Measurements from ENCODE around the gene UBE2E1. TPM values are rescaled to one million over a fixed set of nuclear protein-coding genes. Genes with fewer than 3 reads are reported as not detected.

Gene UBE2E1
- total and polyA plus RNA-seq, 2 donors from 2014 or later: 69.1 to 83.2 TPM

DNA sequence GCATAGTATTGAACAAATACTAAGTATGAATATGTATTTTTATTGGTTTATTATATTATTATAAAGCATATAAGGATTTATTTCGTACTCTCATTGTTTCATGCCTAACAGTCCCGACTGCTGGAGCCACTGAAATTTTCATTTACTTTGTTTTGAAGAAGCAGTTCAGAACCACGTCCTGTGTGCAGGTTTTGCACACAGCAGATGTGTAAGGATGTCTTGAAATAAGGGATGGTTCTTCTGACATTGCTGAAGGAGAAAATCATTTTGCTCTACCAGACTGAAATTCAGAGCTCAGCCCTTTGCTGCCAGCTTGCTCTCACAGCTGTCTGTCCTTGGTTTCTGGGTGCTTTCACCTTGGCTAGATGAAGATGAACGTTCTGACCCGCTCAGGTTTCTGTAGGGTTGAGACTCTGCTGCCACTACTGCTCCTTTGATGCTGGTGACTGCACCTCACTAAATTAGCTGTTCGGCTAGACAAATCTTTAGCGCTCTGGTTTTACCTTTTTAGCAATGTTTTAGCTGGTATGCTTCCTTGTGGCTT is 54.2 kb downstream of the UBE2E1 start:
- no peak overlapping the region for H3K4me3 ChIP-seq (ENCODE audit: low read length in 3 of 3)
- peaks cover 2 to 17% (median 15%) of the 10 kb centered on the region in 3 donors for H3K4me1 ChIP-seq (ENCODE audit: control insufficient read depth in 2 of 3, insufficient read depth in 2 of 3, low read depth in 1 of 3, low read length in 3 of 3)
- no peaks in the 10 kb centered on the region for H3K36me3 ChIP-seq (ENCODE audit: control insufficient read depth in 2 of 3, insufficient read depth in 3 of 3, low read length in 3 of 3)
- H3K27ac ChIP-seq (ENCODE audit: low read depth in 2 of 2, low read length in 2 of 2): no peak overlapping the region
- DNase-seq (no peak), FAIRE-seq (no peak)
- H3K27me3 ChIP-seq (ENCODE audit: control insufficient read depth, insufficient read depth, low read length): no peaks in the 10 kb centered on the region
- TF ChIP-seq, protein P1, sequence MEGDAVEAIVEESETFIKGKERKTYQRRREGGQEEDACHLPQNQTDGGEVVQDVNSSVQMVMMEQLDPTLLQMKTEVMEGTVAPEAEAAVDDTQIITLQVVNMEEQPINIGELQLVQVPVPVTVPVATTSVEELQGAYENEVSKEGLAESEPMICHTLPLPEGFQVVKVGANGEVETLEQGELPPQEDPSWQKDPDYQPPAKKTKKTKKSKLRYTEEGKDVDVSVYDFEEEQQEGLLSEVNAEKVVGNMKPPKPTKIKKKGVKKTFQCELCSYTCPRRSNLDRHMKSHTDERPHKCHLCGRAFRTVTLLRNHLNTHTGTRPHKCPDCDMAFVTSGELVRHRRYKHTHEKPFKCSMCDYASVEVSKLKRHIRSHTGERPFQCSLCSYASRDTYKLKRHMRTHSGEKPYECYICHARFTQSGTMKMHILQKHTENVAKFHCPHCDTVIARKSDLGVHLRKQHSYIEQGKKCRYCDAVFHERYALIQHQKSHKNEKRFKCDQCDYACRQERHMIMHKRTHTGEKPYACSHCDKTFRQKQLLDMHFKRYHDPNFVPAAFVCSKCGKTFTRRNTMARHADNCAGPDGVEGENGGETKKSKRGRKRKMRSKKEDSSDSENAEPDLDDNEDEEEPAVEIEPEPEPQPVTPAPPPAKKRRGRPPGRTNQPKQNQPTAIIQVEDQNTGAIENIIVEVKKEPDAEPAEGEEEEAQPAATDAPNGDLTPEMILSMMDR (IDR thresholded peaks at IDR 0.05; ENCODE audit: borderline replicate concordance, extremely low read depth, insufficient read depth): no peak
- no peak overlapping the region for H3K9ac ChIP-seq (ENCODE audit: low read length in 3 of 3)
- H3K9me3 ChIP-seq (ENCODE audit: control insufficient read depth in 2 of 3, insufficient read depth in 1 of 3, low read length in 3 of 3): no peaks in the 10 kb centered on the region
- intact Hi-C loops (cut with DNase I): no loop called here

DNA sequence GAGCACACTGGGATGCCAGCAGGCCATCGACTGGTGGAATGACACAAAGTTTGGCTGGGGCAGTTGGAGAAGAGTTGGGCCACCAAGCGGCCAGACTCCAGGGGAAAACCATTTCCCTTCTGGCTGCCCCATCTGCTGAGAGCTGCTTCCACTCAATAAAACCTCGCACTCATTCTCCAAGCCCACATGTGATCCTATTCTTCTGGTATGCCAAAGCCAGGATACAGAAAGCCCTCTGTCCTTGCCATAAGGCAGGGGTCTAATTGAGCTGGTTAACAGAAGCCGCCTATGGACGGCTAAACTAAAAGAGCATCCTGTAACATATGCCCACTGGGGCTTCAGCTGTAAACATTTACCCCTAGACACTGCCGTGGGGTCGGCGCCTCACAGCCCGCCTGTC is 55.9 kb downstream of the UBE2E1 start:
- DNase-seq (no peak), FAIRE-seq (no peak)
- intact Hi-C loops (cut with DNase I): no loop called here
- Histone ChIP-seq H3K27me3 (ENCODE audit: control insufficient read depth, insufficient read depth, low read length) (no peaks in the 10 kb centered on the region), H3K4me1 (ENCODE audit: control insufficient read depth in 2 of 3, insufficient read depth in 2 of 3, low read depth in 1 of 3, low read length in 3 of 3) (peaks cover 7 to 28% (median 21%) of the 10 kb centered on the region in 3 donors), H3K27ac (ENCODE audit: low read depth in 2 of 2, low read length in 2 of 2) (no peak overlapping the region), H3K9me3 (ENCODE audit: control insufficient read depth in 2 of 3, insufficient read depth in 1 of 3, low read length in 3 of 3) (no peaks in the 10 kb centered on the region), H3K9ac (ENCODE audit: low read length in 3 of 3) (no peak overlapping the region), H3K4me3 (ENCODE audit: low read length in 3 of 3) (no peak overlapping the region), H3K36me3 (ENCODE audit: control insufficient read depth in 2 of 3, insufficient read depth in 3 of 3, low read length in 3 of 3) (no peaks in the 10 kb centered on the region)
- TF ChIP-seq, protein P1 (IDR thresholded peaks at IDR 0.05; ENCODE audit: borderline replicate concordance, extremely low read depth, insufficient read depth): no peak

DNA sequence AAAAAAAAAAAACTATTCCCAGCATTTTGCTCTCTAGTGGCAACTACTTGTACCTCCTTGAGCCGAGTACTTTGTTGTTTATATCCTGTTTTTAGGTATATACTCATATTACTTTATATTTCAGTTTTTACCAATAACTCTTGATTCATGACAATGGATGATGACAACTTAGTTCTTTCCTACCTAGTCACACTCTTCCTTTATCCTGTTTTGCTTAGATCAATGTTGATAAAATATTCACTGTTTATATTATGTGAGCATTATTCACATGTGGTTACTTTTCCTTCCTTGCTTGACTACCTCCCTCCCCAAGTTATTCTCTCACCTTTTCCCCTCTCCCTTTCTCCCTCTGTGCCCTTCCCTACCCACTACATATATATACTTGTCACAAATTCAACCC is 57.3 kb downstream of the UBE2E1 start:
- TF ChIP-seq, protein P1 (IDR thresholded peaks at IDR 0.05; ENCODE audit: borderline replicate concordance, extremely low read depth, insufficient read depth): no peak
- H3K9ac ChIP-seq (ENCODE audit: low read length in 3 of 3): no peak overlapping the region
- intact Hi-C loops (cut with DNase I): no loop called here
- no peaks in the 10 kb centered on the region for H3K27me3 ChIP-seq (ENCODE audit: control insufficient read depth, insufficient read depth, low read length)
- H3K36me3 ChIP-seq (ENCODE audit: control insufficient read depth in 2 of 3, insufficient read depth in 3 of 3, low read length in 3 of 3): no peaks in the 10 kb centered on the region
- no peak overlapping the region for H3K27ac ChIP-seq (ENCODE audit: low read depth in 2 of 2, low read length in 2 of 2)
- DNase-seq: no peak
- no peaks in the 10 kb centered on the region for H3K9me3 ChIP-seq (ENCODE audit: control insufficient read depth in 2 of 3, insufficient read depth in 1 of 3, low read length in 3 of 3)
- no peak for FAIRE-seq
- peaks cover 7 to 22% (median 20%) of the 10 kb centered on the region in 3 donors for H3K4me1 ChIP-seq (ENCODE audit: control insufficient read depth in 2 of 3, insufficient read depth in 2 of 3, low read depth in 1 of 3, low read length in 3 of 3)
- no peak overlapping the region for H3K4me3 ChIP-seq (ENCODE audit: low read length in 3 of 3)

DNA sequence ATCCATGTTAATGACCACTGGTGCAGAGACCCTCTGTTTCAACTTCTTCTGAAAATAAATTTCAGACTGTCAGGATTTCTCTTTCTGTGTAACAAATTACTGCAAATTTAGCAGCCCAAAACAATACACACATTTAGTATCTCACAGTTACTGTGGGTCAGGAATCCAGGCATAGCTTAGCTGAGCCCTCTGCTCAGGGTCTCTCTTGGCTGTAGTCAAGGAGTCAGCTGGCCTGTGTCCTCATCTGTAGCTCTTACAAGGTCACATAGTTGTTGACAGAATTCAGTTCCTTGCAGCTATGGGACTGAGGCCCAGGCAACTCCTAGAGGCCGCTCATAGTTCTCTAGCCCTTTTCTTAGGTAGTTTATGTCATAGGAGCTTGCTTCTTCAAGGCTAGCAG is 59.2 kb downstream of the UBE2E1 start:
- intact Hi-C loops (cut with DNase I): no loop called here
- no peak for FAIRE-seq

More for the DNA sequence above, 59.2 kb downstream of the UBE2E1 start:
- Histone ChIP-seq H3K9ac (ENCODE audit: low read length in 3 of 3) (no peak overlapping the region), H3K9me3 (ENCODE audit: control insufficient read depth in 2 of 3, insufficient read depth in 1 of 3, low read length in 3 of 3) (no peaks in the 10 kb centered on the region), H3K27ac (ENCODE audit: low read depth in 2 of 2, low read length in 2 of 2) (peak overlapping the region; percentile 1 to 29), H3K36me3 (ENCODE audit: control insufficient read depth in 2 of 3, insufficient read depth in 3 of 3, low read length in 3 of 3) (no peaks in the 10 kb centered on the region), H3K4me1 (ENCODE audit: control insufficient read depth in 2 of 3, insufficient read depth in 2 of 3, low read depth in 1 of 3, low read length in 3 of 3) (peaks cover 5 to 16% (median 10%) of the 10 kb centered on the region in 3 donors), H3K4me3 (ENCODE audit: low read length in 3 of 3) (no peak overlapping the region), H3K27me3 (ENCODE audit: control insufficient read depth, insufficient read depth, low read length) (no peaks in the 10 kb centered on the region)
- peak in 2 of 5 donors; percentile 43 to 71 for DNase-seq
- TF ChIP-seq, protein P1 (IDR thresholded peaks at IDR 0.05; ENCODE audit: borderline replicate concordance, extremely low read depth, insufficient read depth): no peak

Measured in kidney (tissue), 14 donors.